SU-DHL-6 (cell line): Measurements from ENCODE around the gene SLC12A2.

ENCODE experiments used
- CTCF ChIP-seq: fragments of 200-600 bp; sonication (generic); IDR thresholded peaks from one replicate; pipeline ENCODE4 v1.5.1; 2017; ENCODE audit warnings: antibody characterized with exemption, mild to moderate bottlenecking, low read length, moderate library complexity; ENCODE audit not compliant: insufficient read depth, poor library complexity, severe bottlenecking
- EZH2phosphoT487 ChIP-seq: fragments of 200-600 bp; sonication (generic), shearing (Covaris generic); conservative IDR thresholded peaks from 2 replicates; pipeline ENCODE4 v1.6.1; 2018; ENCODE audit warnings: mild to moderate bottlenecking, antibody characterized with exemption, low read length, moderate library complexity, mixed read lengths

GRCh38 chr5:128100860-128101557, 17.4 kb downstream of the SLC12A2 start:
- no peak for TF ChIP-seq CTCF
- no peak for TF ChIP-seq EZH2phosphoT487
